ENCODE data around the gene PRDM11.

Gene PRDM11

DNA sequence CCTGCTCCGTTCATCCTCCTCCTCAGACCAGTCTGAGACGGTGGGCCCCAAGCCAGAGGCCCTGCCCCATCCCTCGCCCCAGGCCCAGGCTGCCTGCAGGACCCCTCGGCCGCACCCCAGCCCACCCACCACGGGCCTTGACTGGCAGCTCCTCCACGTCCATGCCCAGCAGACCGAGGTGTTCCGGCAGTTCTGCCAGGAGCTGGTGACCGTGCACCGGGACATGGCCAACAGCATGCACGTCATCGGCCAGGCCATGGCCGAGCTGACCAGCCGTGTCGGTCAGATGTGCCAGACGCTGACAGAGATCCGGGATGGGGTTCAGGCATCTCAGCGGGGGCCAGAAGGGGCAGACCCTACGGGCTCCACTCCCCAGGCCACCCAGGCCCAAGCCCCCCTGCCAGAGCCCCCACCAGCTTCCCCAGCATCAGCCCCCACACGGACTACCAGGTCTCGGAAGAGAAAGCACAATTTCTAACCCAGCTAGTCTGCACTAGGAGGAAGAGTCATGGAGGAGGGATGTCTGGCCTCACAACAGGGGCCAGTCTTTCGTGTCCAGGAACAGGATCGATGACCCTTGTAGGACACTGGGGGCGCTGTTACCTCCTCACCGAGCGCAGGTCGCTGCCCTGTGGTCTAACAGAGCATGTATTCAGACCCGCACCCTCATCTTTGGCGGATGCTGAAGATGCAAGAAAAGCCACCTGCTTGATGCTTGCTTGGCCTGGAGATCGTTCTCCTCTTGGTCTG lies 66.3 kb downstream of the PRDM11 start:
- no peak for DNase-seq

DNA sequence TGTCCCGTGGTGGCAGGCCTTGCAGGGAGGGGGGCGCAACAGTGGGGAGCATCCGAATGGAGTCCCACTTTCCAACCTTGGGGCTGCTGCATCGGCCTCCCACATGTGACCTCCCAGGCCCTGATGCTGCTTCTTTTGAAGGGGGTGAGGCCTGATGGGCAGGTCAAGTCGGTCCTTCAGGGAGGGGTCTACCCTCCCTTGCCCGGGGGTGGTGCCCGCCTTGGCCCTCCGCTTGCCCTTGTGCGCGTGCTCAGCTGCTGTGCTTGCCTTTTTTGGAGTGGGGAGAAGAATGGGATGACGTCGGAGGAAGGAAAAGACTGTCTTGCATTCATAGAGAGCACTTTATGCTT lies 66.9 kb downstream of the PRDM11 start:
- no peak for DNase-seq

DNA sequence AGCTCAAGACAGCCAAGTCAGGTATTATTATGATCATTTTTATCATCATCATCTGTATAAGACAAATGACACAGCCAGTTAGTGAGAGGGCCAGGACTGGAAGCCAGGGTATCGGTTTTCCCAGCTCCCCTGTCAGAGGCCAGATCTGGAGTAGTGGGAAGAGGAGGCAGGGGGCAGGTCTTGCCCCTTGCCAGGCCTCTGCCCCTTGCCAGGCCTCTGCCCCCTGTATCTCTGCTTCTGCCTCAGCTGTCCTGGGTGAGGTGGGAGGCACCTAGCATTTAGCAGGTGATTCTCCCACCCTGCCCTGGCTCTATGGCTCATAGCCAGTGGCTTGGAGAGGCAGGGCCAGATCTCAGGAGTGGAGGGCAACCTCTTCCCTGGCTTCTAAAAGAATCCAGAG lies 67.3 kb downstream of the PRDM11 start:
- DNase-seq = no peak

- DNase-seq = no peak
These were observed 68.8 kb downstream of the PRDM11 start for GRCh38 chr11:45215098-45215865.

DNA sequence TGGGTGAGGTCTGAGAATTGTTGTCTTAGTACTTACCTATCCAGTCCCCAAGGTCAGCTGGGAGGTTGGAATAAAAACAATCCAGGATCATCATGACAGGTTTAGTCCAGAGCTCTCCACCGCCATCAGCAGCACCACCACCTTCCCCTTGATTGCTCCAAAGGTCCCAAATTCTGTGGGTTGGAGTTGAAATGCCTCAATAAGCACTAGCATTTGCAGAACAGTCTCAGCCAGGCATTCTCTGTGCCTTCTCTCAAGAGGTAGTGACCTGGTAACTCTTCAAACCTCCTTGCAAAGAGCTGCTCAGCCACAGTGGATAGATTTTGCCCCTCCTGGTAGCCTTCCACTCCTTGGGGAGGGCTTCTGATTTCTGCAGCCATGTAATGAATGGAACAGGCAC lies 69.6 kb downstream of the PRDM11 start:
- DNase-seq = no peak

DNA sequence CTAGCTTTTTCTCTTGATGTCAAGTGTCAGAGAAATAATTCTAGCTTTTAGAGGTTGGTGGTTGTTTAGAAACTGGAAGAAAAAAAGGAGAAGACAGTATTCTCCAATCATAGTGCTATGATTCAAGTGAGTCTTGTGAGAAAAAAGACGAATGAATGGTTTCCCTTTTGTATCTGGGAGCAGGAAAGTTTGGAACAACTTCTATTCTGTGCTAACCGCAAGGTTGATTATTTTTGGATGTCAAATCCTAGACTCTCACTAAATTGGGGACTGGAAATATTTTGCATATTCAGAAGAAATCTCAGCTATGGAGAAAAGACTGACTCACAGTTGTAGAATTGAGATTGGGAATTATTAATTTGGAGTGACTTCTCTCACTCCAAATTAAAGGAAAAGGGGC lies 70.5 kb downstream of the PRDM11 start:
- no peak for DNase-seq

GRCh38 chr11:45217991-45218390 lies 71.6 kb downstream of the PRDM11 start:
- no peak for DNase-seq

- DNase-seq = no peak
These were observed 72.3 kb downstream of the PRDM11 start for GRCh38 chr11:45218705-45219104.

DNA sequence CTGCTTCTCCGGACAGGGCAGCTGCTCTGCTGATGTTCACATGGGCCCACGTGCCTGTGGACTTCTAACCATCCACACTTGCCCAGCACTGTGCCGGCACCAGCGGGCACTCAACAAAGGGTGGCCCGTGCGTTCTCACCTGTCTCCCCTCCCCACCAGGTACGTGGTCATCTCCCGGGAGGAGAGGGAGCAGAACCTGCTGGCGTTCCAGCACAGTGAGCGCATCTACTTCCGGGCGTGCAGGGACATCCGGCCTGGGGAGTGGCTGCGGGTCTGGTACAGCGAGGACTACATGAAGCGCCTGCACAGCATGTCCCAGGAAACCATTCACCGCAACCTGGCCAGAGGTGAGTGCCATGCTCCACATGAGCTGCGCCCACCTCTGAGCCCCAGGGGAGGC lies 73.0 kb downstream of the PRDM11 start:
- DNase-seq = no peak

GRCh38 chr11:45223496-45223895 lies 77.1 kb downstream of the PRDM11 start:
- DNase-seq = no peak

- no peak for DNase-seq
These were observed 78.3 kb downstream of the PRDM11 start for GRCh38 chr11:45224766-45225165.

DNA sequence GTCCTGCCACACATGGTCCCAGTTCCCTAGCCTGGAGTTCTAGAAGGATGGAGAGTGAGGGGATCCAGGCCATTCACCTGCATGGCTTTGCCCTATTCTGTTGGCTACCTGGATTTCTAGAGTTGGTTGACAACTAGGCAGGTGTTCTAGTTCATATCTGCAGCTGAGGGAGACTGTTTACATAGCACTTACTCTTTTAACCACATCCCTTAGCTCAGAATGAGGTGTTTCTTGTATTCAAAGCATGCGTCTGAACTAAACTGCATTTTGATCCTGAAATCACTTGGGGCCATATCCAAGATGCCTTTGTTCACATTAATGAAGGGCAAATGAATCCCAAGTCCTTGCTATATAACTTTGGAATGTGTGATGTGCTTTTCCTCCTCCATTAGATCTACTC lies 78.8 kb downstream of the PRDM11 start:
- DNase-seq = no peak

- DNase-seq = no peak
These were observed 79.8 kb downstream of the PRDM11 start for GRCh38 chr11:45225961-45226871.

GRCh38 chr11:45226901-45227300 lies 80.5 kb downstream of the PRDM11 start:
- no peak for DNase-seq

DNA sequence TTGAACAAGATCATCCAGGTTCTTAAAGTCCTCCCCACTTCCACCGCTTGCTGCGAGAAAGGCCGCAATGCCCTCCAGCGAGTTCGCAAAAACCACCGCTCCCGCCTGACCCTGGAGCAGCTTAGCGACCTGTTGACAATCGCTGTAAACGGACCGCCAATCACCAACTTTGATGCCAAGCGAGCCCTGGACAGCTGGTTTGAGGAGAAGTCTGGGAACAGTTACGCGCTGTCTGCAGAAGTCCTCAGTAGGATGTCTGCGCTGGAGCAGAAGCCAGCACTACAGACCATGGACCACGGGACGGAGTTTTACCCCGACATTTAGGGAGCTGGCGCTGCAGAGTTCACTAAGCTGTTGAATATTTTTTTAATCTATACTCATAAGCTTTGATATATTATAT lies 81.4 kb downstream of the PRDM11 start:
- no peak for DNase-seq

GRCh38 chr11:45229401-45230020 lies 83.1 kb downstream of the PRDM11 start:
- DNase-seq = no peak

- no peak for DNase-seq
These were observed 86.1 kb downstream of the PRDM11 start for GRCh38 chr11:45232341-45233080.

DNA sequence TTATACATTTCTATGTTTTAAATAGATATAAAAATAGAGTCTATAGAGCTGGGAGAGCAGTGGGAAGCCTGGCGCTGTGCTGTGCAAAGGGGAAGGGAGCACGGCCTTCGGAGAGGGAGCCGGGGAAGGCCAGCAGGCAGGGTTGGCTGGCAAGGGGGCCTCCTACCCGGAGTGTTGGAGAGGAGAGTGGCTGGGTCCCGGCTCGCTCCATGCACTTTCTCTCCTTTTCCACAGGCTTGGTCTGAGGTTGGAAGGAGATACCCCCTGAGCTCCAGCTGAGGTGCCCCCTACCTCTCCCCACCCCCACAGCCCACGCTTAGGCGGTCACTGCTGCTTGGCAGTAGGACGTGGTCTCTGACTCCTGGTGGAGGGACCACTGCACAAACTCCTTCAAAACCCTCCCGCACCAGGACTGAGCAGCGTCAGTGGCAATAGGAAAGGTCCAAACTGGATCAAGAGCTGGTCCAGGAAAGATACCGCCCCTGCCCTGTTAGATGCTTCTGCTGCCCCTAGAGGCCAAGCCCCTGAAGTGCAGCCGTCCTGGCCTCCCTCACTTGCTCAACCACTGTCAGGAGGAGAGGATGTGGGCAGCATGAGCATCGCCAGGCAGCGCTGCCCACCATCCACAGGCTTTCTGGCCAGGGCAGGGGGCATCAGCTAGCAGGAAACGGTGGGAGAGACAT lies 86.8 kb downstream of the PRDM11 start:
- peak; percentile 35 to 44 for DNase-seq

GRCh38 chr11:45233804-45234170 lies 87.3 kb downstream of the PRDM11 start:
- no peak for DNase-seq

DNA sequence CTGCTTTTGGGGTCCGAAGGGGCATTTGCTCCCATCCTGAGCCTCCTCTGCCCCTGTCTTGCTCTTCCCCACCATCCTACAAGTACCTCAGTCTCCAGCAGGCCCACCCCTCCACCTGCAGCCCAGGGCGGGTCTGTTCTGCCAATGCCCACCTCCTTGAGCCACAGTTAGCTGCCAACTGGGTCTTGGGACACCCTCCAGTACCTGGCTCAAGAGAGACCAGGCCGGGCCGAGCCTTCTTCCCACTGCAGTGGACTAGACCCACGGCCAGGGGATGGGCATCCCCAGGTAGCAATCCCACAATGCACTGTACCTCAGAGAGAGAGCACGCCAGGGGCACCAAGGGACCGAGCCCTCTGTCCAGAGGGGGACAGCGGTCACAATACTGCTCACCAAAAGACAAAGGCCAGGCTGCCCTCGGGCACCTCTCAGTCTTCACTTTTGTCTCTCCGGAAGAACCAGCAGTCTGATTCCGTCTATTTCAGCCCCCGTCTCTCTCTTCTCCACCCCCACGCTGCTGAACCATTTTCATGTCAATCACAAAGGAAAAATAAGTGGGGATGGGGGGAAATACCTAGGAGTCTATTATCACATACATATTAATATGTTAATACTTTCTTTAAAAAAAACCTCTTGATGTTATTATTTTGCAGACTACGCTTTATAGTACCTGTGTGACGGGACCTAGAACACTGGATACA lies 88.0 kb downstream of the PRDM11 start:
- no peak for DNase-seq

DNA sequence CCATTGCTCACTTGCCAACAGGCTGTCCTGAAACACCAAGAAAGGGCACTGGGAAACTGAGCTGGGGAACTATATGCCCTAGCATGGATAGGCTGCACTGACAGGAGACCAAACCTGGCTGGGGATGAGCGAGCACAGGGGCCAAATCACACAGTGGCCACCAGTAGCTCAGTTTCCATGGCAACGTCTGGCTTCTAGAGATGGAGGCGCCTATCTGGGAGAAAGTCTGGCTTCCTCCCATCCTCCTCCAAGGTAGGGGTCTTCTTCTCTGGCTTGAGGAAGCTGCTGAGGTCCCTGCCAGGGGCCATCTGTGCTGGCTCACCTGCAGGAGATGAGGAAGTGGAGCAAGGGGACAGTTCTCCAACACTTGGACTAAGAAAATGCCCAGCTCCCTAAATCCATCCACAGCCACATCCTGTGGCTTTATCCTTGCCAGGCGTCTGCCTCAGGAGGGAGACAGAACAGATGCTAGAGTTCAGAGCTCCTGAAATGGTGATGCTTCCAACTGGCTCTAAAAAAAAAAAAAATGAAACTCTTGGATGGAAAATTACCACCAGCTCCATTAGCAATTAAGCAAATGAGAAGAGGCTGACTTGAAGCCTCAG lies 91.4 kb downstream of the PRDM11 start:
- DNase-seq = no peak
